ENCODE data around the gene OR5C1.
A peak's percentile ranks its signal among the peaks of the same experiment; 100 is the strongest.
"Not testable (repeated sequence)": the region's sequence is repeated elsewhere in the genome, so short reads cannot be mapped to it uniquely, and the experiment has no call there.

The OR5C1 gene

GRCh38 chr9:122810306-122810946, 21.7 kb downstream of the OR5C1 start:
- DNase-seq (ENCODE audit: low read depth in 2 of 2) = peak; percentile 30 to 46

GRCh38 chr9:122812736-122813135, 24.0 kb downstream of the OR5C1 start:
- DNase-seq (ENCODE audit: low read depth in 2 of 2) = no peak

- no peak for DNase-seq (ENCODE audit: low read depth in 2 of 2)
Observed at GRCh38 chr9:122814545-122814944, 25.8 kb downstream of the OR5C1 start.

GRCh38 chr9:122815544-122815943, 26.8 kb downstream of the OR5C1 start:
- DNase-seq (ENCODE audit: low read depth in 2 of 2) = no peak

- DNase-seq (ENCODE audit: low read depth in 2 of 2) = peak in 1 of 2 donors; percentile 1
Observed at GRCh38 chr9:122816163-122816867, 27.6 kb downstream of the OR5C1 start.

- DNase-seq (ENCODE audit: low read depth in 2 of 2) = no peak
Observed at GRCh38 chr9:122819326-122819725, 30.6 kb downstream of the OR5C1 start.

- no peak for DNase-seq (ENCODE audit: low read depth in 2 of 2)
Observed at GRCh38 chr9:122819791-122820489, 31.2 kb downstream of the OR5C1 start.

GRCh38 chr9:122820490-122820845, 31.7 kb downstream of the OR5C1 start:
- no peak for DNase-seq (ENCODE audit: low read depth in 2 of 2)

- DNase-seq (ENCODE audit: low read depth in 2 of 2) = no peak
Observed at GRCh38 chr9:122821278-122821943, 32.7 kb downstream of the OR5C1 start.

GRCh38 chr9:122822056-122822455, 33.3 kb downstream of the OR5C1 start:
- DNase-seq (ENCODE audit: low read depth in 2 of 2) = no peak

- no peak for DNase-seq (ENCODE audit: low read depth in 2 of 2)
Observed at GRCh38 chr9:122822938-122823337, 34.2 kb downstream of the OR5C1 start.

GRCh38 chr9:122827761-122828093, 39.0 kb downstream of the OR5C1 start:
- no peak for DNase-seq (ENCODE audit: low read depth in 2 of 2)

GRCh38 chr9:122828965-122829284, 40.2 kb downstream of the OR5C1 start:
- DNase-seq (ENCODE audit: low read depth in 2 of 2) = not testable (repeated sequence)

GRCh38 chr9:122832194-122832593, 43.5 kb downstream of the OR5C1 start:
- no peak for DNase-seq (ENCODE audit: low read depth in 2 of 2)

GRCh38 chr9:122835313-122835731, 46.6 kb downstream of the OR5C1 start:
- DNase-seq (ENCODE audit: low read depth in 2 of 2) = no peak

GRCh38 chr9:122837266-122837850, 48.6 kb downstream of the OR5C1 start:
- DNase-seq (ENCODE audit: low read depth in 2 of 2) = no peak

GRCh38 chr9:122838441-122838840, 49.7 kb downstream of the OR5C1 start:
- DNase-seq (ENCODE audit: low read depth in 2 of 2) = not testable (repeated sequence)

Measured in stimulated activated CD8-positive, alpha-beta memory T cell treated with anti-CD3 and anti-CD28 coated beads, Interleukin-15, amount 100 ng/mL, for 4 hours (primary cell).